ENCODE data around the gene HNRNPA0.

- TF ChIP-seq CTCF (IDR thresholded peaks at IDR 0.05; ENCODE audit: insufficient read depth, low read length, poor library complexity, severe bottlenecking) (no peak), EZH2phosphoT487 (conservative IDR thresholded peaks at IDR 0.05; ENCODE audit: low read length) (no peak)
These were observed 14.4 kb downstream of the HNRNPA0 start for GRCh38 chr5:137739737-137740136.
